GM21515 (cell line): ENCODE measurements around the gene SLC41A3.

Experiments
- ATAC-seq: cut with Tn5 transposase; IDR thresholded peaks from one replicate; pipeline ENCODE4 v1.9.1; 2021; ENCODE audit not compliant: unreplicated experiment

The SLC41A3 gene

GRCh38 chr3:126121074-126121473, 37.1 kb upstream of the SLC41A3 start:
- no peak for ATAC-seq

DNA sequence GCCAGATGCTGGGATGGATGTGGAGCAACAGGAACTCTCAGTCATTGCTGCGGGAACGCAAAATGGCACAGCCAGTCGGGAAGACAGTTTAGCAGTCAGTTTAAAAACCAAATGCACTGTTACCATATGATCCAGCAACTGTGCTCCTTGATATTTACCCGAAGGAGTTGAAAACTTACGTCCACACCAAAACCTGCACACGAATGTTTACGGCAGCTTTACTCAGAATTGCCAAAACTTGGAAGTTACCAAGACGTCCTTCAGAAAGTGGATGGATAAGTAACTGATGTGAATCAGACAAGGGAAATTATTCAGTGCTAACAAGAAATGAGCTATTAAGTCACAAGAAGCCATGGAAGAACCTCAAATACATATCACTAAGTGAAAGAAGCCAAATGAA, 36.1 kb upstream of the SLC41A3 start:
- ATAC-seq: no peak

GRCh38 chr3:126119008-126119675, 35.2 kb upstream of the SLC41A3 start:
- no peak for ATAC-seq

DNA sequence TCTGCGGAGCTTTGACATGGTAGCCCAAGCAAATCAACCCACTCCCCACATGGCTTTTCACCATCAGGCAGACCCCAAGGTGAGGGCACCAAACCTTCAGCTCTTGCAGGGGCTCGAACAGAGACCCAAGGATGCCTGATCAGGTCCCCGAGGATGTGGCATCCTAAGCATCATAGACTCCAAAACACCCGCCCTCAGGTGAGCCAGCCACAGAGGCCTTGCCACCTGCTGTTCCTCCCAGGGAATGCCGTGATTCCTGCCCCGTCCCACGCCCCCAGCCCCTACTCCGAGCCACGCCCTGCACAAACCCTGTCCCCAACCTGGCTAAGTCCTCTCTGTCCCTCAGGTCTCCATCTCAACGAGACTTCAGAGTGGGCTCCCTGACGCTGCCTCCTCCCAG, 34.7 kb upstream of the SLC41A3 start:
- no peak for ATAC-seq

- no peak for ATAC-seq
Observed at GRCh38 chr3:126117786-126118185, 33.9 kb upstream of the SLC41A3 start.

DNA sequence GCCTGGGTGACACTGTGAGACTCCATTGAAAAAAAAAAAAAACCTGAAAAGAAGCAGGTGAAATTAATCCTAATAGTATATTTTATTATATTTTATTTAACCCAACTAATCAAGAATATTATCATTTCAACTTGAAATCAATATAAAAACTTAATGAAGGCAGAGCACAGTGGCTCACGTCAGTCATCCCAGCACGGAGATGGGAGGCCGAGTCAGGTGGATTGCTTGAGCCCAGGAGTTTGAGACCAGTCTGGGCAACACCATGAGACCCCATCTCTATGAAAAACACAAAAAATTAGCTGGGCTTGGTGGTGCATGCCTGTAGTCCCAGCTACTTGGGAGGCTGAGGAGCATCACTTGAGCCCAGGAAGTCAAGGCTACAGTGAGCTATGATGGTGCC, 33.3 kb upstream of the SLC41A3 start:
- ATAC-seq: no peak

- no peak for ATAC-seq
Observed at GRCh38 chr3:126116526-126116925, 32.6 kb upstream of the SLC41A3 start.

- ATAC-seq: no peak
Observed at GRCh38 chr3:126114443-126115386, 30.8 kb upstream of the SLC41A3 start.

- no peak for ATAC-seq
Observed at GRCh38 chr3:126113733-126114442, 30.0 kb upstream of the SLC41A3 start.

DNA sequence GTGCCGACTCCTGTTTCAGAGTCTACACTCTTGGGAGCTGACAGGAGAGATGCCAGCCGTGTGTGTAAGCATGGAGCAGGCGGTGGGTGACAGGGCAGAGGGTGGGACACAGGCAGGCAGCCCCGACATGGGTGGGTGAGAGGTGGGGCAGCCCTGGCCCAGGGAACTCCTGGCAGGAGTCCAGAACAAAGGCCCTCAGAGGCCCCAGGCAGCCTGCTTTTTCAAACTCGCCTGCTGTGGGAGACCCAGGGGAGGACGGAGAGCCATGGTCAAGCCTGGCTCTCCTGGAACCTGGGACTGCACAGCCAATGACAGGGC, 29.3 kb upstream of the SLC41A3 start:
- no peak for ATAC-seq

DNA sequence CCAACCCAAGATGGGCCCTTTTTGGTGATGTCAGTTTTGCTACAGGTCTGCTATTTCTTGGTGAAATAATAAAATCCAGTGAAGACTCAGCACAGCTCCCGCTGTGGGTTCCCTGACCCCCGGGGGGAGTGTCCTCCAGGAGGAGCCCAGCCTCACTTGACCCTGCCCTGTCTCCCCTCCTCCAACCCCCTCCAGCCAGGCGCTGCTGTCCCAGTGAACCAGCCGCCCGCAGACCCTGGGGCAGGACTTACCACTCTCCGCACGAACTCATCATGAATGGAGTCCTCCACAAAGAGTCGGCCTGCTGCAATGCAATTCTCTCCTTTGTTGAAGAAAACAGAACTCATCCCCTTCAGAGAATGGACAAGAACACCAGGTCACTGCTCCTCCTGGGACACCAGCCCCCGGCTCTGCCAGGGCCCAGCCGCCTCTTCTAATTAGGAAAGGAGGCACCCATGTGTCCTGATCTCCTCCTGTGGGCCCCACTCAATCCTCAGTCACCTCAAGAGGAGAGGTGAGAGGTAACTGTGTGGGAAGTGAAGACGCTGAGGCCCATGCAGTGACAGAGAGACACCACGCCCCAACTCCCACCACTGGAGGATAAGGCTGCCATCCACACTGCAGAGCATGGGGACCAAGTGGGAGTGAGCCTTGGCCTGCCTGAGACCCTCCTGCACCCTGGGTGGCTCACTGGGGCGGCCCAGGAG, 28.8 kb upstream of the SLC41A3 start:
- ATAC-seq: no peak

- no peak for ATAC-seq
Observed at GRCh38 chr3:126111566-126112475, 27.9 kb upstream of the SLC41A3 start.

DNA sequence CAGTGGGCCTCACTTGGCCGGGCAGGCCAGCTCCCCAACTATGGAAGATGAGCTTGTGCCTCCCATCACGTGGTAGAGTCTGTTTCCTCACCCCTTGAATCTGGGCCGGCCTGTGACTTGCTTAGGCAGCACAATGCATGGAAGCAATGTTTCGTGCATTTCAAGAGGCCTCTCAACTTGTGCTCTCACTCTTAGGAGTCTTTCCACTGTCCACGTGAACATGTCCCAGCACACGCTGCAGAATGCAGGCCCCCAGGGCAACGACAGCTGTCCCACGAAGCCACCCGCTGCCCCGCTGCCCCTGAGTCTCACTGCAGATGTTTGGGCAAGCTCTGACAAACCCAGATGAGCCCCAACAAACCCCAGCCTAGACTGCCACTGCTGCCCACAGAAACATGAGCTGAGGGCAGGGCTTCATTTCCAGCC, 27.2 kb upstream of the SLC41A3 start:
- no peak for ATAC-seq

DNA sequence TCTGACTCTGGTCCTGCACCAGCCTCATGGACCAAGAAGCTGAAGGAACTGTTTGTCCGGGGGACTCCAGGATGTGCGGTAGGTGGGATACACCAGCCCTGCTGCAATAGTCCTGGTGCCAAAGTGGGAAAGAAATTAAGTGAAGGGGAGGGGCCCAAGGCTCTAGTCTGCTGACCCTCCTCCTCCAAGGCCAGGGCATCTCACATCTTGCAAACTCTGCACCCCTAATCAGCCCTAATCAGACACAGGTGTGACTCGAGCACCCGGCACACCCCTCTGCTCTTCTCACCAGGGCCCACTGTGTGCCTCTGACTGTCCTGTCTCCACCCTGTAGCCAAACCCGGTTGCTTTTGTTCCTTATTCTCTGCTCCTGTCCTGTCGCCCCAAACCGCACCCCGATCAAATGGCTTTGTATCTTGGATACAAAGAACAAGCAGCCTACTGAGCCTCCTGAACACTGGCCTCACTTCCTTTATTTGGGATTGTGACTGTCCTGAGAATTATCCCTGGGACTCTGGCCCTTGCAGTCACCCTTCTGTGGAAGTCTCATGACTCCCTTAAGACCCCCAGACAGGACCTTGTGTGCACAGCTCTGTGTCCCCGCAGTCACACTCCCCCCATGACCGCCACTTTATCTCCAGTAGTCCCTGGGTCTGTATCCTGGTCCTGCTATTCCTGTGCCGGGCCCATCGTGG, 26.7 kb upstream of the SLC41A3 start:
- ATAC-seq: no peak

GRCh38 chr3:126109880-126110235, 25.9 kb upstream of the SLC41A3 start:
- no peak for ATAC-seq

GRCh38 chr3:126109146-126109879, 25.4 kb upstream of the SLC41A3 start:
- ATAC-seq: no peak

DNA sequence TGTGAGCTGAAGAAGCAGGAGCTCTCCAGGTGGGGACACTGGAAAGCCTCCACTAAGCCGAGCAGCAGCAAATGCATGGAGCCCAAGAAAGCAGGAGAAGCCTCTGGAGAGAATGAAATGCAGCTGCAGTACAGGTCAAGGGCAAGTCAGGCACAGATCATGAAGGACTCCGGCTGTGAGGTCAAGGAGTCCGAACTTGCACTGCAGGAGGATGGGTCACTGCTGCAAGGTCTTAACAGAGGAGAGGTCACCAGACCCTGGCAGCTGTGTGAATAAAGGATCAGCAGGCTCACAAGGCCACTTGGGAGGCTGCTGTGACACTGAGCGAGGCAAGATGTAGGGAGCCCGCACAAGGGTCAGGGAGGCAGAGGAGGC, 24.7 kb upstream of the SLC41A3 start:
- ATAC-seq: no peak

DNA sequence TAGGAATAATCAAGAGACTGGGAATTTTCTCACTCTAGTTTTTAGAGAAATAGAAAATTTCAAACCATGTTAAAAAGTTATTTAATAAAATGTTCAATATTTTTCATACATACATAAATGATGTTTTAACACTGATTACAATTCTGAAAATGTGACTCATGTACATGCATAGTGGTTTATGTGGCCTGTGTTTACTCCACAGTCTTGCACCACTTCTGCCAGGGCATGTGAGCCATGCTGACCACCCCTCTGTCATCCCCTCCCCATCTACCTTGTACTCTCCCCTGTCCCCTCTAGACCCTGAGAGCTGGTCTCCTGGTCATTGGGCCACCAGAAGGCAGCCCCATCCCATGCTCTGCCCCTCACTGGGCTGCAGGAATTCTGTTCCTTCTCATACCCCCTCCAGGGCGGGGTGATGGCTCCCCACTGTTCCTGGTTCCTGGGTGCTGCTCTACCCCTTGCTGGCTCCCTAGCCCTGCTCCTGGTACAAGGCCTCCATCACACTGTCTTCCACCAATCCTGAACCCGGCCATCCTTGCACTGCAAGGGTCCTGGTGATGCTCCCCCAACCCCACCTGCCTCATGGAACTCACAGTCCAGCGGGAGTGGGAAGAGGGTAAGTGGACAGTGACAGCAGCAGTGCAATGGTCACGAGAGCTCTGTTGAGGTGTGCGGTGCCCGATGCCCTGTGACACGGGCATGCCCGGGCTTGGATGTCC, 24.2 kb upstream of the SLC41A3 start:
- no peak for ATAC-seq
